ENCODE results near the gene PGC. TPM values are rescaled to one million over a fixed set of nuclear protein-coding genes. Genes with fewer than 3 reads are reported as not detected.

Gene PGC
- total RNA-seq, 1 experiment from 2014 or later = 0.63 TPM

DNA sequence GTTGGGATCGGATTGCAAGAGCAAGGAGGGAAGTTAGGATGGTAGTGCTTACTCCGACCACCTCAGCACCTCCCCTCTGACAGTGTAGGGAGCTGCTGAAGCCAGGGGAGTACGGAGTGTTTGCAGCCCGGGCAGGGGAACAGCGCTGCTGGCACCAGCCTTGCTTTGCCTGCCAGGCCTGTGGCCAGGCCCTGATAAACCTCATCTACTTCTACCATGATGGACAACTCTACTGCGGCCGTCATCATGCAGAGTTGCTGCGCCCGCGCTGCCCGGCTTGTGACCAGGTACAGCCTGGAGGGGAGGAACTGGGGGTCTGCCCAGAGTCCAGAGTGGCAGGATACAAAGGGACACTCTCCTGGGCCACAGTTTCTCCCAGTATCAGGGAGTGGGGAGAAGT lies 38.1 kb upstream of the PGC start (continued):
- TF ChIP-seq NFYB (CRISPR knock-in tag; conservative IDR thresholded peaks at IDR 0.05; ENCODE audit: low read depth) (no peak), ZNF317 (CRISPR knock-in tag; IDR thresholded peaks at IDR 0.05; ENCODE audit: borderline replicate concordance, low read depth) (no peak)
- TF ChIP-seq, protein P1, sequence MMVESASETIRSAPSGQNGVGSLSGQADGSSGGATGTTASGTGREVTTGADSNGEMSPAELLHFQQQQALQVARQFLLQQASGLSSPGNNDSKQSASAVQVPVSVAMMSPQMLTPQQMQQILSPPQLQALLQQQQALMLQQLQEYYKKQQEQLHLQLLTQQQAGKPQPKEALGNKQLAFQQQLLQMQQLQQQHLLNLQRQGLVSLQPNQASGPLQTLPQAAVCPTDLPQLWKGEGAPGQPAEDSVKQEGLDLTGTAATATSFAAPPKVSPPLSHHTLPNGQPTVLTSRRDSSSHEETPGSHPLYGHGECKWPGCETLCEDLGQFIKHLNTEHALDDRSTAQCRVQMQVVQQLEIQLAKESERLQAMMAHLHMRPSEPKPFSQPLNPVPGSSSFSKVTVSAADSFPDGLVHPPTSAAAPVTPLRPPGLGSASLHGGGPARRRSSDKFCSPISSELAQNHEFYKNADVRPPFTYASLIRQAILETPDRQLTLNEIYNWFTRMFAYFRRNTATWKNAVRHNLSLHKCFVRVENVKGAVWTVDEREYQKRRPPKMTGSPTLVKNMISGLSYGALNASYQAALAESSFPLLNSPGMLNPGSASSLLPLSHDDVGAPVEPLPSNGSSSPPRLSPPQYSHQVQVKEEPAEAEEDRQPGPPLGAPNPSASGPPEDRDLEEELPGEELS (CRISPR knock-in tag; IDR thresholded peaks at IDR 0.05) = no peak

DNA sequence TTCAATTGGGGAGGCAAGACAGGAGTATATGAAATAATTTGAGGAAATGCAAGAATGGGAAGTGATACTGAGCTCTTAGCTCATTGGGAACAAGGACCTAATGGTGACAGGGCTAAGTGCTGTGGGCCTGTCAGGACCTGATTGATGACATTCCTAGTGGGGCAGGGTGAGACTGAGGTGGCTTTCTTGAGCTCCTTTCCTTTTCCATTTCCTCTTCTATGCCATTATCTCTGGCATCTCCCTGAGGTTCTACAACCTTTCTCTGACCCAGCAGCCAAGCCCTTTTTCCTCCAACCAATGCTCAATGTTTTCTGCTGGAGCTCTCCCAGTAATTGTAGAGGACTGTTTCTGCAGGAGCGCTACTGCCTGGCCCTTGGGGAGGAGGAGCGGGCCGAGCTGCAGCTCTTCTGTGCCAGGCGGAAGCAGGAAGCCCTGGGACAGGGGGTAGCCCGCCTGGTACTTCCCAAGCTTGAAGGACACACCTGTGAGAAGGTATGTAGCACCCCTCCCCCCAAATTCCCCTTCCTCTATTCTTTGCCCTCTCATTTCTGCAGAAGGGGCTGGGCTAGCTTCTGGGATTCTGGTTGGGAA lies 37.5 kb upstream of the PGC start:
- no peak overlapping the region for H3K27ac Mint-ChIP-seq
- CTCF ChIA-PET = interaction anchor here (1.0 to 4.7 kb wide), 10 partner anchors 9 to 417 kb away, joined by 3 to 71 read pairs (median 22); partner anchors contain the start of genes BYSL and MED20

DNA sequence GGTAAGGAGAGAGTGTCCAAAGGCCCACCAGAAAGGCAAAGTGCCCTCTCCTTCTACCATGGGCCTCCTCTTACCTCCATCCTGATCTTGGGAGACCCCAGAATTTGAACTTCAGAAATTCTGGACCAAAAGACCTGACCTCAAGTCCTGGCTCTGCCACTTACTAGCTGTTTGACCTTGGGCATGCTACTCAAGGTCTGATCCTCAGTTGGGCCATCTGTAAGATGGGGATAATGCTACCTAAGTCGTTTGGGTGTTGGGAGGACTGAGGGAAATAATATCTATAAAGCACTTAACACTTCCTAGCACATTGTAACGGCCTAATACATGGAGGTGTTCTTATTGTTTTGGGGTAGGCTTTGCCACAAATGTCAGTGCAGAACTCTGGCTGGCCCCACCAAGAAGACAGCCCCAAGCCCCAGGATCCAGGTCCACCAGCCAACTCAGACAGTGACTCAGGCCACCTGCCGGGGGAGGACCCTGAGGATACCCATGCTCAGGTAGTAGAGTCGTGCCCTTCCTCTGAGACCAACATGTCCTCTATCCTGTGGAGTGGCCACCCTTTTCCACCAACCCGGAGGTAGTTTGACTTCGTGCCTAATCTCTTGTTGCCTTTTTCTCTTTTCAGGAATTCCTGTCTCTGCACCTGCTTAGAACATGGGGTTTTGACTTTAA lies 36.0 kb upstream of the PGC start:
- H3K27me3 Mint-ChIP-seq (ENCODE audit: low read depth) = peaks cover 54% of the 10 kb centered on the region
- H3K4me1 Mint-ChIP-seq = peaks cover 34% of the 10 kb centered on the region
- TF ChIP-seq KAT7 (CRISPR knock-in tag; IDR thresholded peaks at IDR 0.05; ENCODE audit: borderline replicate concordance) (no peak), ZNF232 (CRISPR knock-in tag; IDR thresholded peaks at IDR 0.05) (no peak), SMAD3 (CRISPR knock-in tag; IDR thresholded peaks at IDR 0.05; ENCODE audit: borderline replicate concordance) (no peak), CREB1 (CRISPR knock-in tag; IDR thresholded peaks at IDR 0.05) (no peak), ELF4 (CRISPR knock-in tag; IDR thresholded peaks at IDR 0.05; ENCODE audit: low read depth) (no peak)
- TF ChIP-seq, protein P2, sequence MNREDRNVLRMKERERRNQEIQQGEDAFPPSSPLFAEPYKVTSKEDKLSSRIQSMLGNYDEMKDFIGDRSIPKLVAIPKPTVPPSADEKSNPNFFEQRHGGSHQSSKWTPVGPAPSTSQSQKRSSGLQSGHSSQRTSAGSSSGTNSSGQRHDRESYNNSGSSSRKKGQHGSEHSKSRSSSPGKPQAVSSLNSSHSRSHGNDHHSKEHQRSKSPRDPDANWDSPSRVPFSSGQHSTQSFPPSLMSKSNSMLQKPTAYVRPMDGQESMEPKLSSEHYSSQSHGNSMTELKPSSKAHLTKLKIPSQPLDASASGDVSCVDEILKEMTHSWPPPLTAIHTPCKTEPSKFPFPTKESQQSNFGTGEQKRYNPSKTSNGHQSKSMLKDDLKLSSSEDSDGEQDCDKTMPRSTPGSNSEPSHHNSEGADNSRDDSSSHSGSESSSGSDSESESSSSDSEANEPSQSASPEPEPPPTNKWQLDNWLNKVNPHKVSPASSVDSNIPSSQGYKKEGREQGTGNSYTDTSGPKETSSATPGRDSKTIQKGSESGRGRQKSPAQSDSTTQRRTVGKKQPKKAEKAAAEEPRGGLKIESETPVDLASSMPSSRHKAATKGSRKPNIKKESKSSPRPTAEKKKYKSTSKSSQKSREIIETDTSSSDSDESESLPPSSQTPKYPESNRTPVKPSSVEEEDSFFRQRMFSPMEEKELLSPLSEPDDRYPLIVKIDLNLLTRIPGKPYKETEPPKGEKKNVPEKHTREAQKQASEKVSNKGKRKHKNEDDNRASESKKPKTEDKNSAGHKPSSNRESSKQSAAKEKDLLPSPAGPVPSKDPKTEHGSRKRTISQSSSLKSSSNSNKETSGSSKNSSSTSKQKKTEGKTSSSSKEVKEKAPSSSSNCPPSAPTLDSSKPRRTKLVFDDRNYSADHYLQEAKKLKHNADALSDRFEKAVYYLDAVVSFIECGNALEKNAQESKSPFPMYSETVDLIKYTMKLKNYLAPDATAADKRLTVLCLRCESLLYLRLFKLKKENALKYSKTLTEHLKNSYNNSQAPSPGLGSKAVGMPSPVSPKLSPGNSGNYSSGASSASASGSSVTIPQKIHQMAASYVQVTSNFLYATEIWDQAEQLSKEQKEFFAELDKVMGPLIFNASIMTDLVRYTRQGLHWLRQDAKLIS (CRISPR knock-in tag; IDR thresholded peaks at IDR 0.05; ENCODE audit: borderline replicate concordance) = no peak

More for the DNA sequence above, 37.5 kb upstream of the PGC start:
- DNase-seq (ENCODE audit: low spot score) = no peak
- Mint-ChIP-seq H3K27me3 (ENCODE audit: low read depth) (peaks cover 54% of the 10 kb centered on the region), H3K9me3 (no peaks in the 10 kb centered on the region), H3K36me3 (peaks cover 9% of the 10 kb centered on the region), H3K4me1 (peaks cover 32% of the 10 kb centered on the region), H3K4me3 (peak overlapping the region; percentile 24; the same call in 1 of the 2 replicates)
- ATAC-seq = no peak
- POLR2A ChIA-PET = interaction anchor here (1.5 kb wide), 1 partner anchor 264 kb away, joined by 3 read pairs; no protein-coding TSS in a partner anchor
- TF ChIP-seq, protein P3, sequence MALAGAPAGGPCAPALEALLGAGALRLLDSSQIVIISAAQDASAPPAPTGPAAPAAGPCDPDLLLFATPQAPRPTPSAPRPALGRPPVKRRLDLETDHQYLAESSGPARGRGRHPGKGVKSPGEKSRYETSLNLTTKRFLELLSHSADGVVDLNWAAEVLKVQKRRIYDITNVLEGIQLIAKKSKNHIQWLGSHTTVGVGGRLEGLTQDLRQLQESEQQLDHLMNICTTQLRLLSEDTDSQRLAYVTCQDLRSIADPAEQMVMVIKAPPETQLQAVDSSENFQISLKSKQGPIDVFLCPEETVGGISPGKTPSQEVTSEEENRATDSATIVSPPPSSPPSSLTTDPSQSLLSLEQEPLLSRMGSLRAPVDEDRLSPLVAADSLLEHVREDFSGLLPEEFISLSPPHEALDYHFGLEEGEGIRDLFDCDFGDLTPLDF (CRISPR knock-in tag; IDR thresholded peaks at IDR 0.05) = no peak
- no peak for TF ChIP-seq ZNF317 (CRISPR knock-in tag; IDR thresholded peaks at IDR 0.05; ENCODE audit: borderline replicate concordance, low read depth)
- no peak for TF ChIP-seq GRHL2 (CRISPR knock-in tag; IDR thresholded peaks at IDR 0.05; ENCODE audit: insufficient replicate concordance, severe bottlenecking)
- TF ChIP-seq GABPB1 (CRISPR knock-in tag; IDR thresholded peaks at IDR 0.05) = no peak
- TF ChIP-seq, protein P4, sequence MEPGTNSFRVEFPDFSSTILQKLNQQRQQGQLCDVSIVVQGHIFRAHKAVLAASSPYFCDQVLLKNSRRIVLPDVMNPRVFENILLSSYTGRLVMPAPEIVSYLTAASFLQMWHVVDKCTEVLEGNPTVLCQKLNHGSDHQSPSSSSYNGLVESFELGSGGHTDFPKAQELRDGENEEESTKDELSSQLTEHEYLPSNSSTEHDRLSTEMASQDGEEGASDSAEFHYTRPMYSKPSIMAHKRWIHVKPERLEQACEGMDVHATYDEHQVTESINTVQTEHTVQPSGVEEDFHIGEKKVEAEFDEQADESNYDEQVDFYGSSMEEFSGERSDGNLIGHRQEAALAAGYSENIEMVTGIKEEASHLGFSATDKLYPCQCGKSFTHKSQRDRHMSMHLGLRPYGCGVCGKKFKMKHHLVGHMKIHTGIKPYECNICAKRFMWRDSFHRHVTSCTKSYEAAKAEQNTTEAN (CRISPR knock-in tag; IDR thresholded peaks at IDR 0.05) = no peak
- no peak for TF ChIP-seq NR1H2 (CRISPR knock-in tag; IDR thresholded peaks at IDR 0.05)
- no peak for TF ChIP-seq PRRX2 (CRISPR knock-in tag; IDR thresholded peaks at IDR 0.05)
- TF ChIP-seq, protein P5, sequence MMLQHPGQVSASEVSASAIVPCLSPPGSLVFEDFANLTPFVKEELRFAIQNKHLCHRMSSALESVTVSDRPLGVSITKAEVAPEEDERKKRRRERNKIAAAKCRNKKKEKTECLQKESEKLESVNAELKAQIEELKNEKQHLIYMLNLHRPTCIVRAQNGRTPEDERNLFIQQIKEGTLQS (CRISPR knock-in tag; conservative IDR thresholded peaks at IDR 0.05) = no peak
- no peak for TF ChIP-seq CBFB (CRISPR knock-in tag; IDR thresholded peaks at IDR 0.05; ENCODE audit: low read depth)
- TF ChIP-seq ESRRA (CRISPR knock-in tag; IDR thresholded peaks at IDR 0.05; ENCODE audit: borderline replicate concordance) = no peak
- TF ChIP-seq, protein P6, sequence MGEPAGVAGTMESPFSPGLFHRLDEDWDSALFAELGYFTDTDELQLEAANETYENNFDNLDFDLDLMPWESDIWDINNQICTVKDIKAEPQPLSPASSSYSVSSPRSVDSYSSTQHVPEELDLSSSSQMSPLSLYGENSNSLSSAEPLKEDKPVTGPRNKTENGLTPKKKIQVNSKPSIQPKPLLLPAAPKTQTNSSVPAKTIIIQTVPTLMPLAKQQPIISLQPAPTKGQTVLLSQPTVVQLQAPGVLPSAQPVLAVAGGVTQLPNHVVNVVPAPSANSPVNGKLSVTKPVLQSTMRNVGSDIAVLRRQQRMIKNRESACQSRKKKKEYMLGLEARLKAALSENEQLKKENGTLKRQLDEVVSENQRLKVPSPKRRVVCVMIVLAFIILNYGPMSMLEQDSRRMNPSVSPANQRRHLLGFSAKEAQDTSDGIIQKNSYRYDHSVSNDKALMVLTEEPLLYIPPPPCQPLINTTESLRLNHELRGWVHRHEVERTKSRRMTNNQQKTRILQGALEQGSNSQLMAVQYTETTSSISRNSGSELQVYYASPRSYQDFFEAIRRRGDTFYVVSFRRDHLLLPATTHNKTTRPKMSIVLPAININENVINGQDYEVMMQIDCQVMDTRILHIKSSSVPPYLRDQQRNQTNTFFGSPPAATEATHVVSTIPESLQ (CRISPR knock-in tag; IDR thresholded peaks at IDR 0.05) = no peak
- no peak for TF ChIP-seq ZNF416 (CRISPR knock-in tag; IDR thresholded peaks at IDR 0.05)
- TF ChIP-seq, protein P7, sequence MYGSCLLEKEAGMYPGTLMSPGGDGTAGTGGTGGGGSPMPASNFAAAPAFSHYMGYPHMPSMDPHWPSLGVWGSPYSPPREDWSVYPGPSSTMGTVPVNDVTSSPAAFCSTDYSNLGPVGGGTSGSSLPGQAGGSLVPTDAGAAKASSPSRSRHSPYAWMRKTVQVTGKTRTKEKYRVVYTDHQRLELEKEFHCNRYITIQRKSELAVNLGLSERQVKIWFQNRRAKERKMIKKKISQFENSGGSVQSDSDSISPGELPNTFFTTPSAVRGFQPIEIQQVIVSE (CRISPR knock-in tag; IDR thresholded peaks at IDR 0.05; ENCODE audit: borderline replicate concordance) = no peak
- no peak for TF ChIP-seq TEAD4 (CRISPR knock-in tag; IDR thresholded peaks at IDR 0.05)

More for the DNA sequence above, 36.0 kb upstream of the PGC start:
- ATAC-seq (no peak), DNase-seq (ENCODE audit: low spot score) (no peak)
- no peak overlapping the region for H3K4me3 Mint-ChIP-seq
- H3K9me3 Mint-ChIP-seq = no peaks in the 10 kb centered on the region
- CTCF ChIA-PET = interaction anchor here (0.6 to 1.1 kb wide), 2 partner anchors 77 to 322 kb away, joined by 3 to 5 read pairs; no protein-coding TSS in a partner anchor
- H3K36me3 Mint-ChIP-seq = no peaks in the 10 kb centered on the region
- POLR2A ChIA-PET = no interaction called here
- no peak overlapping the region for H3K27ac Mint-ChIP-seq
